Panc1 (cell line): ENCODE data around the gene LANCL2. TPM values are rescaled to one million over a fixed set of nuclear protein-coding genes. Genes with fewer than 3 reads are reported as not detected.

ENCODE experiments used
- ATAC-seq: fragments of 200-7000 bp; cut with Tn5 transposase; 2 replicates; pipeline ENCODE4 v1.9.1; 2020; ENCODE audit warnings: mild to moderate bottlenecking, moderate library complexity
- BruUV-seq: library from RNA; stranded (reverse); fragments of 400-500 nt; replicated peaks from 2 replicates; lab custom pipeline; 2021; lab: Mats Ljungman, UMichigan
- CTCF ChIA-PET: fragments of 300-600 bp; sonication (Branson Sonifier 250); formaldehyde crosslinking; loops from one replicate; lab custom pipeline; 2022; ENCODE audit warnings: antibody characterized with exemption; lab: Charles Lee
- POLR2A ChIA-PET: fragments of 300-600 bp; sonication (Branson Sonifier 250); formaldehyde crosslinking; loops from one replicate; lab custom pipeline; 2022; ENCODE audit warnings: antibody characterized with exemption; lab: Charles Lee
- DNase-seq: peaks from one replicate; pipeline ENCODE4 v3.0.0-alpha.2; 2010; ENCODE audit warnings: low read depth, low spot score
- H3K27ac ChIP-seq: 2 replicates; pipeline ENCODE4 v1.5.1; 2011; ENCODE audit warnings: mild to moderate bottlenecking, low read length, inconsistent platforms
- H3K27me3 ChIP-seq: fragments of 200-500 bp; sonication (Bioruptor generic); 2 replicates; pipeline ENCODE4 v1.6.0; 2014; ENCODE audit warnings: low read length, inconsistent platforms; ENCODE audit not compliant: control insufficient read depth, insufficient read depth
- H3K36me3 ChIP-seq: fragments of 200-500 bp; sonication (Bioruptor generic); 2 replicates; pipeline ENCODE4 v1.5.1; 2014; ENCODE audit warnings: inconsistent platforms, mild to moderate bottlenecking, low read length, moderate library complexity; ENCODE audit not compliant: control insufficient read depth, insufficient read depth
- H3K4me1 ChIP-seq: 2 replicates; pipeline ENCODE4 v1.5.1; 2011; ENCODE audit warnings: inconsistent platforms, mild to moderate bottlenecking, low read length, moderate library complexity; ENCODE audit not compliant: control insufficient read depth, insufficient read depth
- H3K4me3 ChIP-seq, 2 experiments: 2 replicates each; pipeline ENCODE4 v1.5.1; 2011 to 2012; ENCODE audit warnings: low read depth in 2 of 2, low read length in 2 of 2, mild to moderate bottlenecking in 2 of 2, inconsistent platforms in 1 of 2, moderate library complexity in 1 of 2
- H3K9me3 ChIP-seq: fragments of 200-500 bp; sonication (Bioruptor generic); 2 replicates; pipeline ENCODE4 v1.5.1; 2014; ENCODE audit warnings: low read depth, mild to moderate bottlenecking, inconsistent platforms, low read length, moderate library complexity; ENCODE audit not compliant: control insufficient read depth, insufficient read depth
- CTCF ChIP-seq: fragments of 450-650 bp; IDR thresholded peaks from 2 replicates; pipeline ENCODE4 v1.5.1; 2017; ENCODE audit warnings: mild to moderate bottlenecking
- POLR2AphosphoS5 ChIP-seq: IDR thresholded peaks from 2 replicates; pipeline ENCODE4 v1.6.1; 2012; ENCODE audit warnings: mild to moderate bottlenecking, low read depth, low read length, moderate library complexity
- REST ChIP-seq, 2 experiments: IDR thresholded peaks; 2 replicates each; pipeline ENCODE4 v1.6.1; 2011 to 2012; ENCODE audit warnings: low read depth in 2 of 2, control low read depth in 1 of 2, low read length in 1 of 2, mild to moderate bottlenecking in 1 of 2, moderate library complexity in 1 of 2; ENCODE audit not compliant: insufficient read depth in 1 of 2
- SIN3A ChIP-seq: IDR thresholded peaks from 2 replicates; pipeline ENCODE4 v1.6.1; 2012; ENCODE audit warnings: low read depth, mild to moderate bottlenecking, low read length, moderate library complexity, borderline replicate concordance; ENCODE audit not compliant: insufficient read depth
- TCF7L2 ChIP-seq: IDR thresholded peaks from 2 replicates; pipeline ENCODE4 v1.6.1; 2011; ENCODE audit warnings: mild to moderate bottlenecking, low read depth, low read length, inconsistent platforms
- in situ Hi-C: cut with HindIII; loops from 2 replicates; pipeline ENCODE4 v1.10.0; 2016; ENCODE audit warnings: low sequenced_read_pairs, low pct_unique_long_range_greater_than_20kb
- intact Hi-C: fragments of 100-400 bp; cut with micrococcal nuclease; formaldehyde crosslinking; loops from one replicate; pipeline ENCODE4 v1.10.0; 2022; ENCODE audit not compliant: unreplicated experiment
- total RNA-seq: library from RNA; stranded (reverse); gene quantifications from one replicate; pipeline ENCODE4 v1.2.1, GENCODE V29; 2021; ENCODE audit not compliant: unreplicated experiment

LANCL2 gene
- total RNA-seq, 1 experiment from 2014 or later = 30.6 TPM

- in situ Hi-C loops = no loop called here
- CTCF ChIA-PET = no interaction called here
Observed at GRCh38 chr7:55449992-55450535, 84.9 kb downstream of the LANCL2 start.

GRCh38 chr7:55452971-55453370 is 87.8 kb downstream of the LANCL2 start:
- POLR2A ChIA-PET = no interaction called here
- TF ChIP-seq TCF7L2 = no peak
- no peak for TF ChIP-seq CTCF
- no peak for TF ChIP-seq REST (IDR thresholded peaks at IDR 0.05; ENCODE audit: insufficient read depth in 1 of 2, low read depth in 2 of 2, low read length in 1 of 2)
- no peak for TF ChIP-seq SIN3A
- no peak for TF ChIP-seq POLR2AphosphoS5
- no TSS peak for BruUV-seq

More at GRCh38 chr7:55449992-55450535, 84.9 kb downstream of the LANCL2 start:
- ATAC-seq (no peak), DNase-seq (no peak)
- Histone ChIP-seq H3K4me3 (no peak overlapping the region), H3K4me1 (no peaks in the 10 kb centered on the region), H3K27ac (no peak overlapping the region), H3K9me3 (no peaks in the 10 kb centered on the region), H3K27me3 (no peaks in the 10 kb centered on the region), H3K36me3 (no peaks in the 10 kb centered on the region)
- intact Hi-C loops = no loop called here
- no TSS peak for BruUV-seq
- no peak for TF ChIP-seq POLR2AphosphoS5
- no peak for TF ChIP-seq CTCF
- no peak for TF ChIP-seq SIN3A
- no peak for TF ChIP-seq REST (IDR thresholded peaks at IDR 0.05; ENCODE audit: insufficient read depth in 1 of 2, low read depth in 2 of 2, low read length in 1 of 2)
- no peak for TF ChIP-seq TCF7L2
- POLR2A ChIA-PET = no interaction called here

More at GRCh38 chr7:55452971-55453370, 87.8 kb downstream of the LANCL2 start:
- no peaks in the 10 kb centered on the region for H3K27me3 ChIP-seq
- ATAC-seq (no peak), DNase-seq (no peak)
- no peaks in the 10 kb centered on the region for H3K36me3 ChIP-seq
- CTCF ChIA-PET = no interaction called here
- intact Hi-C loops = no loop called here
- no peaks in the 10 kb centered on the region for H3K9me3 ChIP-seq
- no peak overlapping the region for H3K4me3 ChIP-seq
- H3K27ac ChIP-seq = no peak overlapping the region
- in situ Hi-C loops = no loop called here
- no peaks in the 10 kb centered on the region for H3K4me1 ChIP-seq
